Liver (tissue), 9 donors: Measurements from ENCODE around the gene CHST13. TPM values are rescaled to one million over a fixed set of nuclear protein-coding genes. Genes with fewer than 3 reads are reported as not detected.

Experiments
- DNase-seq: peaks from one replicate; pipeline ENCODE4 v3.0.0-alpha.2; 2017; ENCODE audit warnings: low spot score
- H3K27ac ChIP-seq, 2 donors: one replicate each; pipeline ENCODE4 v1.7.0; 2013; ENCODE audit warnings: inconsistent platforms in 2 of 2, low read length in 2 of 2, control low read depth in 1 of 2, low read depth in 1 of 2, mild to moderate bottlenecking in 1 of 2
- H3K27me3 ChIP-seq, 4 donors: one replicate each; pipeline versions ENCODE4 v1.6.1 to v1.7.0; 2013; ENCODE audit warnings: low read length in 3 of 4, inconsistent platforms in 1 of 4, mild to moderate bottlenecking in 1 of 4, moderate library complexity in 1 of 4; ENCODE audit not compliant: control insufficient read depth in 4 of 4, insufficient read depth in 4 of 4
- H3K36me3 ChIP-seq, 4 donors: one replicate each; pipeline versions ENCODE4 v1.6.1 to v1.7.0; 2013; ENCODE audit warnings: low read length in 3 of 4, mild to moderate bottlenecking in 3 of 4, low read depth in 1 of 4, moderate library complexity in 1 of 4; ENCODE audit not compliant: control insufficient read depth in 4 of 4, insufficient read depth in 3 of 4
- H3K4me1 ChIP-seq, 4 donors: one replicate each; pipeline versions ENCODE4 v1.6.1 to v1.7.0; 2013; ENCODE audit warnings: low read length in 3 of 4, mild to moderate bottlenecking in 3 of 4, moderate library complexity in 1 of 4; ENCODE audit not compliant: control insufficient read depth in 4 of 4, insufficient read depth in 4 of 4
- H3K4me3 ChIP-seq, 3 donors: one replicate each; pipeline versions ENCODE4 v1.6.1 to v1.7.0; 2013; ENCODE audit warnings: low read length in 3 of 3, control low read depth in 1 of 3, low read depth in 1 of 3, mild to moderate bottlenecking in 1 of 3
- H3K9ac ChIP-seq, 2 donors: one replicate each; pipeline ENCODE4 v1.7.0; 2013; ENCODE audit warnings: low read length in 2 of 2, mild to moderate bottlenecking in 2 of 2, moderate library complexity in 2 of 2, control low read depth in 1 of 2, low read depth in 1 of 2
- H3K9me3 ChIP-seq, 4 donors: one replicate each; pipeline versions ENCODE4 v1.6.1 to v1.7.0; 2013; ENCODE audit warnings: low read length in 3 of 4; ENCODE audit not compliant: control insufficient read depth in 4 of 4
- ATF3 ChIP-seq: IDR thresholded peaks from 2 replicates; pipeline ENCODE4 v1.6.1; 2016; ENCODE audit warnings: antibody characterized with exemption
- CTCF ChIP-seq: fragments of 150-350 bp; IDR thresholded peaks from 2 replicates; pipeline ENCODE4 v1.5.1; 2017; ENCODE audit warnings: improper control_type of control experiment, low read depth, low read length; ENCODE audit not compliant: missing input control
- EGR1 ChIP-seq, 2 donors: IDR thresholded peaks; 2 replicates each; pipeline ENCODE4 v1.6.1; 2016 to 2018; ENCODE audit warnings: antibody characterized with exemption in 2 of 2, low read depth in 2 of 2
- FOXA1 ChIP-seq: IDR thresholded peaks from 2 replicates; pipeline ENCODE4 v1.6.1; 2016; ENCODE audit warnings: antibody characterized with exemption
- FOXA2 ChIP-seq: IDR thresholded peaks from 2 replicates; pipeline ENCODE4 v1.6.1; 2016; ENCODE audit warnings: antibody characterized with exemption
- GABPA ChIP-seq, 2 donors: IDR thresholded peaks in 1 of 2; conservative IDR thresholded peaks in 1 of 2; 2 replicates each; pipeline ENCODE4 v1.6.1; 2016; ENCODE audit warnings: antibody characterized with exemption in 2 of 2, mild to moderate bottlenecking in 1 of 2, moderate library complexity in 1 of 2
- HNF4A ChIP-seq, 2 donors: conservative IDR thresholded peaks; 2 replicates each; pipeline ENCODE4 v1.6.1; 2016; ENCODE audit warnings: antibody characterized with exemption in 2 of 2, mild to moderate bottlenecking in 2 of 2
- HNF4G ChIP-seq: IDR thresholded peaks from 2 replicates; pipeline ENCODE4 v1.6.1; 2016; ENCODE audit warnings: antibody characterized with exemption
- JUND ChIP-seq, 2 donors: IDR thresholded peaks; 2 replicates each; pipeline ENCODE4 v1.6.1; 2016; ENCODE audit warnings: antibody characterized with exemption in 2 of 2
- NR2F2 ChIP-seq: IDR thresholded peaks from 2 replicates; pipeline ENCODE4 v1.6.1; 2016; ENCODE audit warnings: antibody characterized with exemption
- RAD21 ChIP-seq, 2 donors: IDR thresholded peaks; 2 replicates each; pipeline ENCODE4 v1.6.1; 2016; ENCODE audit warnings: antibody characterized with exemption in 2 of 2, mild to moderate bottlenecking in 2 of 2
- RXRA ChIP-seq, 2 donors: IDR thresholded peaks; 2 replicates each; pipeline ENCODE4 v1.6.1; 2017 to 2018; ENCODE audit warnings: antibody characterized with exemption in 2 of 2, mild to moderate bottlenecking in 1 of 2
- SP1 ChIP-seq: IDR thresholded peaks from 2 replicates; pipeline ENCODE4 v1.6.1; 2018; ENCODE audit warnings: antibody characterized with exemption, mild to moderate bottlenecking
- TAF1 ChIP-seq: conservative IDR thresholded peaks from 2 replicates; pipeline ENCODE4 v1.6.1; 2016; ENCODE audit warnings: antibody characterized with exemption, mild to moderate bottlenecking
- YY1 ChIP-seq: IDR thresholded peaks from 2 replicates; pipeline ENCODE4 v1.6.1; 2016; ENCODE audit warnings: antibody characterized with exemption, mild to moderate bottlenecking
- ZBTB33 ChIP-seq: IDR thresholded peaks from 2 replicates; pipeline ENCODE4 v1.6.1; 2016; ENCODE audit warnings: antibody characterized with exemption
- WGBS: extraction: QIAGEN DNeasy Blood & Tissue Kit; methylation state at CpG from one replicate; pipeline ENCODE4 v1.1.7; 2013; 5-methylcytosine and 5-hydroxymethylcytosine counted together
- polyA plus RNA-seq, 2 donors: library from polyadenylated mRNA; stranded (reverse) in 1 of 2; unstranded in 1 of 2; fragments of 200-250 nt in 1 of 2; fragments of >200 nt in 1 of 2; fragmentation: Nextera tagmentation in 1 of 2; extraction: Ambion mirVana in 1 of 2; gene quantifications; one replicate each; pipeline versions ENCODE4 v1.2.1 to v1.2.3, GENCODE V29; 2013 to 2015
- total RNA-seq, 2 donors: library from RNA; depleted of rRNA; stranded (reverse); fragments of >200 nt; gene quantifications; one replicate each; pipeline ENCODE4 v1.2.3, GENCODE V29; 2014
- TF ChIP-seq, protein P1 (sequence below): IDR thresholded peaks from 2 replicates; pipeline ENCODE4 v1.6.1; 2016; ENCODE audit warnings: antibody characterized with exemption
- TF ChIP-seq, protein P2 (sequence below): IDR thresholded peaks from 2 replicates; pipeline ENCODE4 v1.6.1; 2016; ENCODE audit warnings: antibody characterized with exemption, mild to moderate bottlenecking
- donor health status: healthy.
- donor health status: healthy.
- donor health status: healthy.
- donor health status: healthy.
- donor health status: healthy.

The CHST13 gene
- total and polyA plus RNA-seq, 4 donors, result 19.7 to 39.1 (median 25.2) TPM

DNA sequence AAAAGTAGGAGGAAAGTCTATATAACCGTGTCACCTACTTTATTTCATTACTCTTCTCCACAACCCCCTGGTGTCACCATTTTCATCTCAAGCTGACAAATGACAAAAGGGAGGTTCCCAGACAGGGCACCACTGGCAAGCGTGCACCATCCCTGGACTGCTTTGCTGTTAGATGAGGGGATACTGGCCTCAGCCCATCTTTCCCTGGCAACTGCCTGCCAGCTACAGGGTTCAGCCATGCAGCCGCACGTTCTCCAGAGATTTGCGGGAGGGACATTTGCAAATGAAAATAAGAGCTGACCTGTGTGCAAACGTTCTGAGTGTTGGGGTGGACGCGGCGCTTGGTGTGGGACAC is 7.0 kb upstream of the CHST13 start:
- Histone ChIP-seq H3K4me3 (peak overlapping the region; percentile 45 to 85 (median 73)), H3K36me3 (no peaks in the 10 kb centered on the region), H3K9ac (peak overlapping the region in 1 of 2 donors; percentile 36), H3K27me3 (no peaks in the 10 kb centered on the region), H3K27ac (peak overlapping the region; percentile 69 to 87), H3K9me3 (no peaks in the 10 kb centered on the region), H3K4me1 (peaks cover 23 to 86% (median 65%) of the 10 kb centered on the region in 4 donors)
- DNase-seq, result no peak
- 37% methylated on average over 9 of the region's 9 CpGs for WGBS
- TF ChIP-seq, protein P1, sequence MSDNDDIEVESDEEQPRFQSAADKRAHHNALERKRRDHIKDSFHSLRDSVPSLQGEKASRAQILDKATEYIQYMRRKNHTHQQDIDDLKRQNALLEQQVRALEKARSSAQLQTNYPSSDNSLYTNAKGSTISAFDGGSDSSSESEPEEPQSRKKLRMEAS, result no peak
- TF ChIP-seq ZBTB33, result no peak
- peak; percentile 28 for TF ChIP-seq YY1

DNA sequence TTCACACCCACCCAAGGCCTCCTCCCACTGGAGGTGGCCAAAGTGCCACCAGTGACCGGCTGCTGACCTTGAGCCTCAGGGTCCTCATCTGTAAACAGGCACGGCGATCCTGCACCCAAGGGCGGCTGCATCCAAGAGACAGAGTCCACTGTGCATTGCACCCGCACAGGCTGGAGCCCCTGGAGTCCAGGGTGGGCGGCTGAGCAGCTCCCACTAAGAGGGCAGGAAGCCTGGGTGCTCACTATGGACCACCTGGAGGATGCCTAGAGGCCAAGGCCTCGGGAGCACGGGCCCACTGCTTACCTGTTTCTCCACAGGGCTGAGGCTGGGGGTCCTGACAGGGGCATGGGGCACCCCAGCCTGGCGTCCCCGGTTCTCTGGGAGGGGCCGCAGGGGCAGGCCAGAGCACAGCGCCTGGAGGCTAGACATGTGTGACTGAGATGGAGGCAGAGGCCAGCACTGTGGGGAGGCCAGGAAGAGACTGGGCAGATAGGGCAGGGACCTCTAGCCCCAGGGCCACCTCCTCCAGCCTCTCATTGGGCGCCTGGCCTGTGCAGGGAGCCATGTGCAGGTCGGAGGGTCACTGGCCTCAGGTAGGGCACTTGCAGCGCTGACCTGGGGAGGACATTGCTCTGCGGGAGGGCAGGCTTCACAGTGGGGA is 6.5 kb upstream of the CHST13 start, which contains the start of gene UROC1:
TSS of gene UROC1 (minus strand) at position 483 of the 661 bp plus-strand sequence. CDS start at position 429, 54 bp downstream.
- Histone ChIP-seq H3K9ac (peak within 1 kb of the TSS in 1 of 2 donors; percentile 36), H3K9me3 (no peaks in the 10 kb centered on the region), H3K4me1 (peaks cover 23 to 86% (median 62%) of the 10 kb centered on the region in 4 donors), H3K27me3 (no peaks in the 10 kb centered on the region), H3K36me3 (no peaks in the 10 kb centered on the region), H3K27ac (peak within 1 kb of the TSS; percentile 73 to 87), H3K4me3 (peak within 1 kb of the TSS; percentile 45 to 85 (median 73))
- TF ChIP-seq RAD21 (IDR thresholded peaks at IDR 0.05) (peak in 1 of 2 donors; percentile 4), YY1 (no peak), FOXA2 (no peak), ZBTB33 (no peak), CTCF (no peak), HNF4A (conservative IDR thresholded peaks at IDR 0.05) (peak; percentile 68 to 70), FOXA1 (peak; percentile 14), TAF1 (no peak), GABPA (IDR thresholded peaks at IDR 0.05 in 1 of 2, conservative IDR thresholded peaks at IDR 0.05 in 1 of 2) (no peak), EGR1 (IDR thresholded peaks at IDR 0.05; ENCODE audit: low read depth in 2 of 2) (no peak), ATF3 (no peak), HNF4G (peak; percentile 23), SP1 (peak; percentile 83), JUND (IDR thresholded peaks at IDR 0.05) (no peak), NR2F2 (peak; percentile 73), RXRA (IDR thresholded peaks at IDR 0.05) (peak; percentile 95 to 98)
- TF ChIP-seq, protein P1, result peak; percentile 64
- TF ChIP-seq, protein P2, sequence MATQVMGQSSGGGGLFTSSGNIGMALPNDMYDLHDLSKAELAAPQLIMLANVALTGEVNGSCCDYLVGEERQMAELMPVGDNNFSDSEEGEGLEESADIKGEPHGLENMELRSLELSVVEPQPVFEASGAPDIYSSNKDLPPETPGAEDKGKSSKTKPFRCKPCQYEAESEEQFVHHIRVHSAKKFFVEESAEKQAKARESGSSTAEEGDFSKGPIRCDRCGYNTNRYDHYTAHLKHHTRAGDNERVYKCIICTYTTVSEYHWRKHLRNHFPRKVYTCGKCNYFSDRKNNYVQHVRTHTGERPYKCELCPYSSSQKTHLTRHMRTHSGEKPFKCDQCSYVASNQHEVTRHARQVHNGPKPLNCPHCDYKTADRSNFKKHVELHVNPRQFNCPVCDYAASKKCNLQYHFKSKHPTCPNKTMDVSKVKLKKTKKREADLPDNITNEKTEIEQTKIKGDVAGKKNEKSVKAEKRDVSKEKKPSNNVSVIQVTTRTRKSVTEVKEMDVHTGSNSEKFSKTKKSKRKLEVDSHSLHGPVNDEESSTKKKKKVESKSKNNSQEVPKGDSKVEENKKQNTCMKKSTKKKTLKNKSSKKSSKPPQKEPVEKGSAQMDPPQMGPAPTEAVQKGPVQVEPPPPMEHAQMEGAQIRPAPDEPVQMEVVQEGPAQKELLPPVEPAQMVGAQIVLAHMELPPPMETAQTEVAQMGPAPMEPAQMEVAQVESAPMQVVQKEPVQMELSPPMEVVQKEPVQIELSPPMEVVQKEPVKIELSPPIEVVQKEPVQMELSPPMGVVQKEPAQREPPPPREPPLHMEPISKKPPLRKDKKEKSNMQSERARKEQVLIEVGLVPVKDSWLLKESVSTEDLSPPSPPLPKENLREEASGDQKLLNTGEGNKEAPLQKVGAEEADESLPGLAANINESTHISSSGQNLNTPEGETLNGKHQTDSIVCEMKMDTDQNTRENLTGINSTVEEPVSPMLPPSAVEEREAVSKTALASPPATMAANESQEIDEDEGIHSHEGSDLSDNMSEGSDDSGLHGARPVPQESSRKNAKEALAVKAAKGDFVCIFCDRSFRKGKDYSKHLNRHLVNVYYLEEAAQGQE, result peak; percentile 45
- 36% methylated on average over 16 of the region's 16 CpGs for WGBS
- DNase-seq, result peak; percentile 68
